OCI-LY3 (cell line): ENCODE results near the gene PCDHGA6.
"Not testable (repeated sequence)": the region's sequence is repeated elsewhere in the genome, so short reads cannot be mapped to it uniquely, and the experiment has no call there.

Experiments
- EZH2phosphoT487 ChIP-seq: fragments of 200-600 bp; shearing (Covaris generic); IDR thresholded peaks from 2 replicates; pipeline ENCODE4 v1.6.1; 2018; ENCODE audit warnings: antibody characterized with exemption, mixed run types, low read depth
- TF ChIP-seq, protein P1 (sequence below): fragments of 200-600, 300-600 bp; sonication (generic); IDR thresholded peaks from 2 replicates; pipeline ENCODE4 v1.5.1; 2014; ENCODE audit warnings: antibody characterized with exemption, low read length, low read depth

DNA sequence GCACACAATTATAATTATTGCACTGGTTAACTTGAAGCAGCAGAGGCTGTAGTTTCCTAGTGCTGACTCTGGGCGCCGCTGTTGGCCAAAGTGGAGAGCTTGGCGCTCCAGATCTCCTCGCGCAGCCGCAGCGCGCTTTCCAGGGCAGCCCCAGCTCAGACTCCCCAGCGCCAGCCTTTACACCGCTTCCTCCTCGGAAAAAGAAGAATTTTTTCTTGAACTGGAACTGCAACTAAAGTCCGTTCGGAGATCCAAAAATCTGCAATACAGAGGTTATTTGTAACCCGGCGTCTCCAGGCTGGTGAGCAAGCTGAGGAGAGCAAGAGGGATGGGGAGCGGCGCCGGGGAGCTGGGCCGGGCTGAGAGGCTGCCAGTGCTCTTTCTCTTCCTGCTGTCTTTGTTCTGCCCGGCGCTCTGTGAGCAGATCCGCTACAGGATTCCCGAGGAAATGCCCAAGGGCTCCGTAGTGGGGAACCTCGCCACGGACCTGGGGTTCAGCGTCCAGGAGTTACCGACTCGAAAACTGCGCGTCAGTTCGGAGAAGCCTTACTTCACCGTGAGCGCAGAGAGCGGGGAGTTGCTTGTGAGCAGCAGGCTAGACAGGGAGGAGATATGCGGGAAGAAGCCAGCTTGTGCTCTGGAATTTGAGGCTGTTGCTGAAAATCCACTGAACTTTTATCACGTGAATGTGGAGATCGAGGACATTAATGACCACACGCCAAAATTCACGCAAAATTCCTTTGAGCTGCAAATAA is 14.0 kb downstream of the PCDHGA6 start, which contains the start of gene PCDHGB4:
- TF ChIP-seq, protein P1, sequence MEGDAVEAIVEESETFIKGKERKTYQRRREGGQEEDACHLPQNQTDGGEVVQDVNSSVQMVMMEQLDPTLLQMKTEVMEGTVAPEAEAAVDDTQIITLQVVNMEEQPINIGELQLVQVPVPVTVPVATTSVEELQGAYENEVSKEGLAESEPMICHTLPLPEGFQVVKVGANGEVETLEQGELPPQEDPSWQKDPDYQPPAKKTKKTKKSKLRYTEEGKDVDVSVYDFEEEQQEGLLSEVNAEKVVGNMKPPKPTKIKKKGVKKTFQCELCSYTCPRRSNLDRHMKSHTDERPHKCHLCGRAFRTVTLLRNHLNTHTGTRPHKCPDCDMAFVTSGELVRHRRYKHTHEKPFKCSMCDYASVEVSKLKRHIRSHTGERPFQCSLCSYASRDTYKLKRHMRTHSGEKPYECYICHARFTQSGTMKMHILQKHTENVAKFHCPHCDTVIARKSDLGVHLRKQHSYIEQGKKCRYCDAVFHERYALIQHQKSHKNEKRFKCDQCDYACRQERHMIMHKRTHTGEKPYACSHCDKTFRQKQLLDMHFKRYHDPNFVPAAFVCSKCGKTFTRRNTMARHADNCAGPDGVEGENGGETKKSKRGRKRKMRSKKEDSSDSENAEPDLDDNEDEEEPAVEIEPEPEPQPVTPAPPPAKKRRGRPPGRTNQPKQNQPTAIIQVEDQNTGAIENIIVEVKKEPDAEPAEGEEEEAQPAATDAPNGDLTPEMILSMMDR = not testable (repeated sequence)
- not testable (repeated sequence) for TF ChIP-seq EZH2phosphoT487
